Measurements from ENCODE around the gene INHBC. TPM values are rescaled to one million over a fixed set of nuclear protein-coding genes. Genes with fewer than 3 reads are reported as not detected.

The INHBC gene
- total RNA-seq, 1 experiment from 2014 or later: not detected

DNA sequence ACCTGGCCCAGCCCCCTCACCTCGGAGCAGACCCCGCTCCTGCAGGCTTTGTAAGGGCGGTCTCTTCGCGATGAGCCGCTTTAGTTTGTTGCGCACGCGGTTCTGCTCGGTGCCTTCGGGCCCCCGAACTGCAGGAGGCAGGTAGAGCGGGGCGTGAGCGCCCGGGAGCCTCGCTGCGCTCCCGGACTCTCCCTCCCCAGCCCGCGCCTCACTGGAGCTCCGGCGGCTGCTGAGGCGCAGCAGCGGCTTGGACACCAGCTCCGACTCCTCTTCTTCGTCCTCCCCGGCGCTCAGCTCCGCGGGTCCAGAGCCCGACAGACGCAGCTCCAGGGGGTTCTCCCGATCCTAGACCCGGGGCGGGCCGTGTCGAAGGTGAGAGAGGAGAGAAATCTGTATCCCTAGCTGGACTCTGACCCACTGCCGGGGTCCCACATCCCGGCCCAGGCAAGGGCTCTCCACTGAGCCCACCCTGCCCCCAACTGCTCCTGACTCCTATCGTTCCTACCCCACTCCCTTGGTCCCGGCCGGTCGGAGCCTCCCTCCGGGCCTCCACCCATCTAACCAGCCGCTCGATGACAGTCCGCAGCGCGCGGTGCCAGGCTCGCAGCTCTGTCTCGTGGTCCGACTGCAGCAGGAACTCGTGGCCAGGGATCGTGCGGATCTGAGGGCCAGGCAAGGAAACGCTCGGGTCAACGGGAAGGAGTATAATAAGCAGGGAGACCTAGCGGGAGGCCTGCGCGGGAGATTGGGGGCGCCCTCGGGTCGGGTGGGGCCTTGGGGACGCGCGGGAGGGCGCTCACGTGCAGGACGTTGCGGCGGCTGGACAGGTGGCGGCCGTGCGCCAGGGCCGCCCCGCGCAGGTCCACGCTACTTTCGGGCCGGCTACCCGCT, 40.9 kb downstream of the INHBC start:
- in situ Hi-C loops (cut with HindIII; ENCODE audit: low pct_unique_long_range_greater_than_20kb, low sequenced_read_pairs): no loop called here
- no peak for DNase-seq (ENCODE audit: low read depth)

DNA sequence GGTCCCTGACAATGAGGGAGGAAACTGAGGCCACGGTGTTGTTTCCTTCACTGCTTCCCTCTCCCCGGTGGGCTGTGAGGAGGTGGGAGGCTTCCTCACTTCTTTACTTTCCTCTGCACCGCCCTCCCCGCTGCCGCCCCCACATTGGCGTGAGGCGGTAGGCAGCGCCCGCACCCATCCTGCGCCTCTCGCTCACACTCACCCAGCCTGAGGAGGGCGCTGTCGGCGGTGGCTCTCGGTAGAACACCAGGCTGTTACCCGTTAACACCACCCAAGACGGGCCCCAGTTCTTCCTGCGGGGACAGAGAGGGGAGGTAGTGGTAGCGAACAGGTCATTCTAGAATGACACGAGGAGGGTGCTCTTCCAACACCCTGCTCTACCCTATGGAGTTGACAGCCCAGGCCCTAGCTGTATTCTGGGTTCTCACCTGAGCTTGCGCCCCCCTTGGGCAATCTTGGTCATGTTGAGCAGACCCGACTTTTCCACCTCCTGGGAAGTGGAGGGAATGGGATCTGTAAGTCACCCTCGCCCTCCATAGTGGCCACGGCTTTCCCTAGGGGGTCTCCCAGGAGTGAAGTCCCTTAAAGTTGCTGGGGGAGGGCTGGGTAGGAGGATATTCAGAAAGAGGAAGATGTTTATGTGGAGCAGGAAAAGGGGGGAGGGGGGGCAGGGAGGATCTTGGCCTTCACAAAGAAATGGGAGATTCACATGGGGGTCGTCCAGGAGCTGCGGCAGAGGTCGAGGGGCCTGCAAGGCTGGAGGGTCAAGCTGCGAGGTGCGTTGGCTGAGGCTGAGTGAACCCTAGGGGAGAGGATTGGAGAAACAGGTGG, 41.8 kb downstream of the INHBC start:
- no peak for DNase-seq (ENCODE audit: low read depth)
- in situ Hi-C loops (cut with HindIII; ENCODE audit: low pct_unique_long_range_greater_than_20kb, low sequenced_read_pairs): no loop called here

DNA sequence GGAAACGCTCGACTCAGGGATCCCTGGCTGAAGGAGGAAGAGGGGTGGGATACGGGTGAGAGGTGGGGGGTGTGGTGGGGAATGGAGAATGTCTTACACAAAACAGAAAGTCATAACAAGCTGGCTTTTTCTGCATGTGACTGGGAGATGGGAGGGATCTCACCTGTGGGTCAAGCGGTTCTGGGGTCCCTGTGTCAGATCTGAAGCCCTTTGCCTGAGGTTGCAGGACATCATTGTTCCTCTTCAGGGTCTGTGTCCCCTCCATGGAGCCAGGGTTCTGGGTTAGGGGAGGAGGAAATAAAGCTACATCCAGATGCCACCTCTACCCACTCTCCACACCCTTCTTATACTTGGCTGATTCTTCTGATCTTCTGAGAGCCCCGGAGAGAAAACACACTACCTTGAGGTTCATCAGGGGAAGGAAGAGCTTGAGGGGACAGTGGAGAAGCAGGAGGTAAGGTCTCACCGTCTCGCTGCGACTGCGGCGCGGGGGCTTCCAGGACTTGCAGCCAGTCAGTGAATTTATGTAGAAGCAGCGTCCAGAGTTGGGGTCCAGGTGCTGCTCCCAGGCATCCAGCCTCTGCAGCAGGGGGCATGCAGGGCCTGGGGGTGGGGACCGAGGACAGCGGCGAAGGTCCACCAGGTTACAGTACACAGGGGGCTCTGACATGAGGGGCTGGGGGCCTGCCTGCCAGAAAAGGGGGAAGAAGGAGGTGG, 42.6 kb downstream of the INHBC start:
- in situ Hi-C loops (cut with HindIII; ENCODE audit: low pct_unique_long_range_greater_than_20kb, low sequenced_read_pairs): no loop called here
- no peak for DNase-seq (ENCODE audit: low read depth)

DNA sequence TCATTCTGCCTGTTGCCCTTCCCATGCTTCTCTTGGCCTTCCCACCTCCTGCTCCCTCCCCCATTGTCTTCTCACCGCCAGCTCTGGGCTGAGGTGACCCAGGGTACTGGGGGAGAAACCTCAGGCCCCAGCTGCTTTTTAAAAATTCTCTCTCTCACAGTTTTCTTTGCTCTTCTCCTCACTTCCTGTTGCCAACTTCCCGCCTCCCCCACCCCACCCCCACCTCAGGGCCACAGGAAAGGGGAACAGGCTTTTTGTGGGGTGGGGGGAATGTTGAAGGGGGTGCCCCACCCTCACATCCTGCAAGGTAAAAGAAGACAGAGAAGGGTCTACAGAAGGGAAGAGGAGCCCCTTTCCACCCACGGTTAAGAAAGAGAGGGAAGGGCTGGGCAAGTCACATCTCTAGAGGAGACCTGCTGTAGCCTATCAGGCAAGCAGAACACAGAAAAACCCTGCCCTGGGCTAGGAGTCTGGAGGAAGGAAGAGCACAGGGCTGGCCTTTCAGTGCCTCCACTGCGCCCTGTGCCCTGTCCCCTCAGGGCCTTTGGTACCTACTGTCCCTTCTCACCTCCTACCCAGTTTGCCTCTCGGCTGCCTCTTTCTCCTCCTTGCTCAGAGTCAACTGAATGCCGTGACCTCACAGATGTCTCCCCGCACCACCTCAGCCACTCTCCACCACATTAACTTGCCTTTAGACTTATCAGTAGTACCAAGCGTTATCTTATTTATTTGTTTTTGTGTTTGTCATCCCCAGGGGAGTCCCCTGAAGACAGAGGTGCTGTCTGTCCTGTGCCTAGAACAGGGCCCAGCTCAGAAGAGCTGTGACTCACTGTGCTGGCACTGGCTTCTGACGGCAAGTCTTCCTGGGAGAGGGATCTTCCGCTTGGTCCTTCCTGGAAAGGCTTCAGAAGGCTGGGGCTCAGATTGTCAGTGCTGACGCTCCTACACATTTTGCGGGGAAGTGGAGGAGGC, 43.4 kb downstream of the INHBC start:
- DNase-seq (ENCODE audit: low read depth): no peak

DNA sequence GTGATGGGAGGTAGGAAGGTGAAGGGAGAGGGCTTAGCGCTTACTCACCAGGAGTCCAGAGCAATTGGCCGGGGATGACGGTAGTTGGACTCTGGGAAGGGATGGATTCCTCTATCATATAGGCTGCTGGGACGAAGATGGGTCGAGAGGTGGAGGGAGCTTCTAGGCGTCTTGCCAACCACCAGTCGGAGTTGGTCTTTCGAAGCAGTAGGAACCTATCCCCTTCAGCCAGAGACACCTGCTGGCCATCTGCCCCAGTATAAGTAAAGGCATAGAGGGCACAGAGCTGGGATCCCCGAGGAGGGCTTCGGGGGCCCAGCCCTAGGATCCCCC, 44.4 kb downstream of the INHBC start:
- in situ Hi-C loops (cut with HindIII; ENCODE audit: low pct_unique_long_range_greater_than_20kb, low sequenced_read_pairs): no loop called here
- no peak for DNase-seq (ENCODE audit: low read depth)

More for the DNA sequence above, 43.4 kb downstream of the INHBC start:
- in situ Hi-C loops (cut with HindIII; ENCODE audit: low pct_unique_long_range_greater_than_20kb, low sequenced_read_pairs): no loop called here

DNA sequence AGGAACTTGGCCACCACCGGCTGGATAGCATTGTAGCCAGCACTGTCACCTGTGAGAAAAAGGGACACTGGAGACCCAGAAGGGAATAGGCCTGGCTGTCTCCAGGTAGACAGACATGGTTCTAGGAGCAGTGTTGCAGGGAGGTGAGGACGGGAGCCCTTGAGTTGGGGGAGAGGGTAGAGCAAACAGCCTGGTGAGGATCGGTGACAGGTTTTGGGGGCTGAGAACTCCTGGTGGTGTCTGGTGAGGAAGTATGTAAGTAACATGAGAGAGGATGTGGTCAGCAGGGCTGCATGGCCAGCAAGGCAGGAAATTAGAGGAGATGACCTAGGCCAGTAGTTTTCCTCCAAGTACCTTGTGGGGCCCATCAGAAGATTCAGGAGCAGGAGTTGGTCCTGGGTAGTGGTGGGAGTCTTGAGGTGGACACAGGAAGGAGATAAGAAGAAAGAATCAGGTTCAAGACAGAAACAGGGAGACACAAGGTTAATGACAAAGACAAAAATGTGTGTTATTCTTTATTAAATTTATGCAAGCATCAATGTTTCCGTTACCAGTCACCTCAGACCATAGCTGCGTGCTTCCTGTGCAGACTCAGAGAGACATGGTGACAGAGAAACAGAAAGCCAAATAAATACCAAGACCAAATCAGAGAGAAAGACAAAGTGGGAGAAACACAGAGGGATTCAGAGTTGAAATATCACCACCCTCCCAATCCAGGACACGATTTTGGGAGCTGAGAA, 45.0 kb downstream of the INHBC start, which contains the start of gene ARHGAP9:
Gene ARHGAP9, minus strand, starts transcription at position 491 of the 740 bp plus-strand sequence. Its CDS starts 460 bp downstream, at position 31.
- in situ Hi-C loops (cut with HindIII; ENCODE audit: low pct_unique_long_range_greater_than_20kb, low sequenced_read_pairs): no loop called here
- no peak for DNase-seq (ENCODE audit: low read depth)

DNA sequence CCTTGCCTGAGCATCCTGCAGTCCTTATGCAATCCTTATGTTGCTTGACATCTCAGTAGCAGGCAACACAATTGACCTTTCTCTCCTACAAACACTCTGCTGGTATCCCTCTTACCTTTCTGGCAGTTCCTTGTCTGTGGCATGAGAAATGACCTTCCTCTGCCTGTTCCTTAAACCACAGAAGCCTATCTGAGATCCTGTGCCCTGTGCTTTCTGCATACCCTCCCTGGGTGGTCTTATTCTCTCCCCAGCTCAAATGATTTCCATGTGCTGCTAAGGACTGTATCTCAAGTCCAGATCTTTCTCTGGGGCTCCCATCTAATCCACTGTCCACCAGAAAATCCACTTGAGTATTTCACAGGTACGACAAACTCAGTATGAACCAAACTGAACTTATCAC, 47.1 kb downstream of the INHBC start:
- in situ Hi-C loops (cut with HindIII; ENCODE audit: low pct_unique_long_range_greater_than_20kb, low sequenced_read_pairs): no loop called here

DNA sequence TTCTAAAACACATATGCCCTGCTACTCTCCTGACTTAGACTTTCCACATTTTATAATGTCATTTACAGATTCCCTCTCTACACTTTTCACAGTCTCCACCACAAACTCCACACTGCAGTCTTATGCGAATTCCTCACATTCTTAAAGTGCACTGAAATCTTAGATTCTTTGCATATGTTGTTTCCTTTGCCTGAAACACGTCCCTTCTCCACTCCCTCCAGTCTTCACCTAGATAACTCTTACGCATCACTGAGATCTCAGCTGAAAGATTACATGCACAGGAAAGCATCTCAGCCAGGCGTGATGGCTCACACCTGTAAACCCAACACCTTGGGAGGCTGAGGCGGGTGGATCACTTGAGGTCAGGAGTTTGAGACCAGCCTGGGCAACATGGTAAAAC, 48.9 kb downstream of the INHBC start:
- in situ Hi-C loops (cut with HindIII; ENCODE audit: low pct_unique_long_range_greater_than_20kb, low sequenced_read_pairs): no loop called here
- DNase-seq (ENCODE audit: low read depth): peak; percentile 59

More for the DNA sequence above, 47.1 kb downstream of the INHBC start:
- no peak for DNase-seq (ENCODE audit: low read depth)

DNA sequence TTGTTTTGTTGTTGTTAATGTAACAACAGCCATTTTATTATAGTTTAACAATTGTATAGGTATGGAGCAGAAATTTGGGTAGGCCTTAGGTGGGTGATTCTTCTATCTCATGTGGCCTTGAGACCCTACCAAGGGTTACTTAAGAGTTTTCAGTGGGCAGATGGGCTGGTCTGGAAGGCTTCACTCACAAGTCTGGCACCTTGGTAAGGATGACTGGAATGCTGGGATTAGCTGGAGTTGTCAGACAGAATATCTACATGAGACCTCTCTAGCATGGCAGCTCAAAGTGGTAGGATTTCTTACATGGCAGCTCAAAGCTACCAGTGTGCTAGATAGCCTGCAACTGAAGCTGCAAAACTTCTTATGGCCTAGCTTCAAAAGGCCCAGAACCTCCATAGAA, 51.1 kb downstream of the INHBC start:
- in situ Hi-C loops (cut with HindIII; ENCODE audit: low pct_unique_long_range_greater_than_20kb, low sequenced_read_pairs): no loop called here
- DNase-seq (ENCODE audit: low read depth): no peak

DNA sequence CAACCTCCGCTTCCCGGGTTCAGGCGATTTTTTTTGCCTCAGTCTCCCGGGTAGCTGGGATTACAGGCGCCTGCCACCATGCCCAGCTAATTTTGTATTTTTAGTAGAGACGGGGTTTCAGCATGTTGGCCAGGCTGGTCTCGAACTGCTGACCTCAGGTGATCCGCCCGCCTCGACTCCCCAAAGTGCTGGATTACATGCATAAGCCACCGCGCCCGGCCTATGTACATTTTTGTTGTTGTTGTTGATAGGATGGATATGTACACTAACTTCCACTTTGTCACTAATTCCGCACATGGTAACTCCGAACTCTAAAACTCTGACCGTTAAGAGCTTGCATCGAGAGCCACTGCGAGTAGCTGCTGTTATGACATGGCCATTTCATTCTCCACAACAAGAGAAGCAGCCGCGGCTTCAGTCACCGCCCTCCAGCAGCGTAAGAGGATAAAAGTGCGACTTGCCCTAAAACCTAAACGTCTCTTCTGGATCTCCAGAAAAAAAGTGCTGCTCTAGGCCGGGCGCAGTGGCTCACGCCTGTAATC, 52.5 kb downstream of the INHBC start:
- in situ Hi-C loops (cut with HindIII; ENCODE audit: low pct_unique_long_range_greater_than_20kb, low sequenced_read_pairs): no loop called here
- no peak for DNase-seq (ENCODE audit: low read depth)

DNA sequence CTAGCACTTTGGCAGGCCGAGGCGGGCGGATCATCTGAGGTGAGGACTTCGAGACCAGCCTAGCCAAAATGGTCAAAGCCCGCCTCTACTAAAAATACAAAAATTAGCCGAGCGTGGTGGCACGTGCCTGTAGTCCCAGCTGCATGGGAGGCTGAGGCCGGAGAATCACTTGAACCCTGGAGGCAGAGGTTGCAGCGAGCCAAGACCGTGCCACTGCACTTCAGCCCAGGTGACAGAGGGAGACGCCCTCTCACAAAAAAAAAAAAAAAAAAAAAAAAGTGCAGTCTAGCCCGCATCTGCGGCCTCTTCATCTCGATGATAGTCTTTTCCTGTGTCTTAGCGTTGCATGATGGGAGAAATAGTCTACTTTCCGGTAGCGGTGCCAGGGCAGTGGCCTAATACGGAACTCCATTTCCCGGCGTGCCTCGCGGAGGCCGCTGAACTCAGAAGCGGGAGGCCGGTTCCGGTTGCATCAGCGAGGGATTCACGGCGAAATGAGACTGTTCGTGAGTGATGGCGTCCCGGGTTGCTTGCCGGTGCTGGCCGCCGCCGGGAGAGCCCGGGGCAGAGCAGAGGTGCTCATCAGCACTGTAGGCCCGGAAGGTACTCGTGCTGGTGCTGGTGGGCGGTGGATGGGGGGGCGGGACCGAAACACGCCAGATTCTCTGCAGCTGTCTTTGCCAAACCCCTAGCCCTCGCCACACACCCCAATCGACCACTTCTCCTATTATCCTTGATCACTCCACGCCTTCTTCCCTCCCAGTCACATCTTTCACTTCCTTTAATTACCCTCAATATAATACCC, 53.2 kb downstream of the INHBC start, which contains the start of gene MARS1:
Gene MARS1, plus strand, starts transcription at position 472 of the 805 bp plus-strand sequence. Its CDS starts 23 bp downstream, at position 495.
- in situ Hi-C loops (cut with HindIII; ENCODE audit: low pct_unique_long_range_greater_than_20kb, low sequenced_read_pairs): no loop called here
- DNase-seq (ENCODE audit: low read depth): peak; percentile 97

DNA sequence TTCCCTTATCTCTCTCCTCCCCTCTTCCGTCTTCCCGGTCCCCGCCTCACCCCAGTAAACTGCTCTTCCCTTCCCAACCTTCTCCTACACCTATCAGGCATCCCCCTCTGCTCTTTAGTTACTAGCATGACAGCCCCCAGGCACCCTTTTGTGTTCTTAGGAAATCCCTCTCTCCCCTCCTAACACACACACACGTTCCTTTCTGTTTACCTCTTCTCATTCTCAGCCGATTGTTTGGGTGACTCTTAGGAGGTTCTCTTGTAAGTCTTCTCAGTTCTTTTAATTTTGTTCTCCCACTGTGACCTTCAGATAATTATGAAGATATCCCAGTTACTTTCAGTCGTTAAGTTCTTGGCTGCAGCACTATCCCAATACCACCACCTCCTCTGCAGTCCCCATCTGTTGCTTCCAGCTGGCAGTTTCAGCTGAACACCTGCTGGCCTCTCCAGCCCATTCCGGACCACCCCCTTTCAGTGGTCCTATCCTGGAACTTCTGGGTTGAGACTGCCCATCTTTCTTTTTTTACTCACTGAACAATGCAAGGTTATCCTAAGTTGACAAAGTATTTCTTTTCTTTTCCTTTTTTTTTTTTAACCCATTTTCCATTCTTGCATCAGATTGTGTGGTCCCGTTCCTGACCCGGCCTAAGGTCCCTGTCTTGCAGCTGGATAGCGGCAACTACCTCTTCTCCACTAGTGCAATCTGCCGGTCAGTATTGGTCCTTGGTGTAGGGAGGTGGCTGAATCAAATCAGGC, 54.0 kb downstream of the INHBC start:
- DNase-seq (ENCODE audit: low read depth): no peak
- in situ Hi-C loops (cut with HindIII; ENCODE audit: low pct_unique_long_range_greater_than_20kb, low sequenced_read_pairs): no loop called here

DNA sequence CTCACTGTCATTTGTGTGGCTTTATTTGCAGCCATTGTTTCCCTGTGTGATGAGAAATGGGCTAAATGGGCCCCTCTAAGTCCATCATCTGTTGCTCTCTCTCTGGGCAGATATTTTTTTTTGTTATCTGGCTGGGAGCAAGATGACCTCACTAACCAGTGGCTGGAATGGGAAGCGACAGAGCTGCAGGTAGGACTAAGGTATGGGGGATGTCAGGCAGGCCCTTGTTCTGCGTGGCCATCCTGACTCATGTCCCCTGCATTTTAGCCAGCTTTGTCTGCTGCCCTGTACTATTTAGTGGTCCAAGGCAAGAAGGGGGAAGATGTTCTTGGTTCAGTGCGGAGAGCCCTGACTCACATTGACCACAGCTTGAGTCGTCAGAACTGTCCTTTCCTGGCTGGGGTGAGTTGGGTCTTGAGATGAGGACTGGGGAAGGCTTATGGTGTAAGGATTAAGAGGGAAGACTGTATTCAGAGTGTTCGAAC, 54.6 kb downstream of the INHBC start:
- in situ Hi-C loops (cut with HindIII; ENCODE audit: low pct_unique_long_range_greater_than_20kb, low sequenced_read_pairs): no loop called here
- no peak for DNase-seq (ENCODE audit: low read depth)

DNA sequence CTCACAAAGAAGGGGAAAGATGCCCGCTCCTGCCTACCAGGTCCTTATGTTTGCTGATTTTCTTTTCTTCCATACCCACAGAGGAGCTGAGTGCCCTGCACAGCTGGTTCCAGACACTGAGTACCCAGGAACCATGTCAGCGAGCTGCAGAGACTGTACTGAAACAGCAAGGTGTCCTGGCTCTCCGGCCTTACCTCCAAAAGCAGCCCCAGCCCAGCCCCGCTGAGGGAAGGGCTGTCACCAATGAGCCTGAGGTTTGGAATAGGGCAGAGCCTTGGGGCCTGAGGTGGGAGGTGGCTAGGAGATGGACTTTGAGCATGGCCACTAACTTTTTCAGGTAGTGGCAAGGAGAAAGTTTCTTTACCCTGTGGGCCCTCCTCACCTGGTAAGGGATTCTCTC, 55.5 kb downstream of the INHBC start:
- in situ Hi-C loops (cut with HindIII; ENCODE audit: low pct_unique_long_range_greater_than_20kb, low sequenced_read_pairs): no loop called here
- no peak for DNase-seq (ENCODE audit: low read depth)

Measured in Caki2 (cell line).